ENCODE measurements around the gene C4orf33. TPM values are rescaled to one million over a fixed set of nuclear protein-coding genes. Genes with fewer than 3 reads are reported as not detected.

The C4orf33 gene
- total and polyA plus RNA-seq, 2 experiments from 2014 or later: 6.1 to 6.4 TPM

GRCh38 chr4:129143359-129143758, 47.4 kb downstream of the C4orf33 start:
- Histone ChIP-seq H3K4me1 (ENCODE audit: low read depth) (no peaks in the 10 kb centered on the region), H3K27me3 (no peaks in the 10 kb centered on the region), H3K36me3 (no peaks in the 10 kb centered on the region), H3K27ac (no peak overlapping the region), H3K4me3 (no peak overlapping the region), H3K9me3 (ENCODE audit: low read depth) (no peaks in the 10 kb centered on the region)
- DNase-seq (ENCODE audit: low read depth in 1 of 2, low spot score in 1 of 2): no peak
- TF ChIP-seq CTCF (IDR thresholded peaks at IDR 0.05; ENCODE audit: low read depth, low read length): no peak

GRCh38 chr4:129144755-129145206, 48.8 kb downstream of the C4orf33 start:
- TF ChIP-seq CTCF (IDR thresholded peaks at IDR 0.05; ENCODE audit: low read depth, low read length): no peak
- Histone ChIP-seq H3K4me1 (ENCODE audit: low read depth) (no peaks in the 10 kb centered on the region), H3K27me3 (no peaks in the 10 kb centered on the region), H3K36me3 (no peaks in the 10 kb centered on the region), H3K4me3 (no peak overlapping the region), H3K27ac (no peak overlapping the region), H3K9me3 (ENCODE audit: low read depth) (no peaks in the 10 kb centered on the region)
- peak in 1 of 2 donors; percentile 5 for DNase-seq (ENCODE audit: low read depth in 1 of 2, low spot score in 1 of 2)

DNA sequence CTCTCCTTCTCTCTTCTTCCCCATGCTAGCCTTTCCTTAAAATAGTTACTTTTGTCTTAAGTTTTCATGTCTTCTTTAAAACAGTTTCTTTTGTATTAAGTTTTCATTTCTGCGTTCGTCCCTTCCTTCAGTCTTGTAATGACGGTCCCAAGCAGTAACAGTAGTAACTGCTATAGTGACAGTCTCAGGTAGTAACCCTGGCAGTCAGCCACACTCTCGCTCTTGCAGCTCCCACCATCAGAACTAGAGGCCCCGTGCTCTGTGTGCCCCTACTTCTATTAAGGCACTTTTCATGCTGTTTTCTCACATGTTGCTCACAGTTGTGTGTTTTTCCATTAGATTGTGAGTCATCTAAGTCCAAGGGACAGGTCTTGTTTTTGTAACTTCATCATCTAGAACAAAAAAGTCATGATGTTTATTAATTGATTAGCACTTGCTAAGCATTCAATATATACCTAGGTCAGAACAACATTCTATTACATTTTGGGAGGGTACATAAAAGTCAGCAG, 49.3 kb downstream of the C4orf33 start:
- Histone ChIP-seq H3K4me1 (ENCODE audit: low read depth) (no peaks in the 10 kb centered on the region), H3K9me3 (ENCODE audit: low read depth) (no peaks in the 10 kb centered on the region), H3K36me3 (no peaks in the 10 kb centered on the region), H3K4me3 (no peak overlapping the region), H3K27ac (no peak overlapping the region), H3K27me3 (no peaks in the 10 kb centered on the region)
- DNase-seq (ENCODE audit: low read depth in 1 of 2, low spot score in 1 of 2): no peak
- no peak for TF ChIP-seq CTCF (IDR thresholded peaks at IDR 0.05; ENCODE audit: low read depth, low read length)

DNA sequence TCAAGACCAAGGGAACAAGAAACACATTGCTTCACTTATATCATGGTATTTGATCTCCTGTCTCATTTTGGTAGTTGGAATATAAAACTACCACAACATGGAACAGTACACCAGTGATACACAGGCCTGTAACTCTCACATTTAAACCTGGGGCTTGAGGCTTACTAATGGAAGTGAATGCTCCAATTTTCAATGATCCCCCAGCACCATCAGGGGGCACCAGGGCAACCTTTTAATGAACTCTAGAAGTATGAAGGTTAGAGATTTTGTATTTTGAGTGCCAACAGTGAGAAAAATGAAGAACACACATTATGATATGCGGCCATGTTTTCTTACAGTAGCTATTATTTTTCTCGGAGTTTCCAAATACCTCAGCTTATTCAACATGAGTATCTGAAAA, 50.7 kb downstream of the C4orf33 start:
- Histone ChIP-seq H3K9me3 (ENCODE audit: low read depth) (no peaks in the 10 kb centered on the region), H3K27me3 (no peaks in the 10 kb centered on the region), H3K36me3 (no peaks in the 10 kb centered on the region), H3K4me3 (no peak overlapping the region), H3K4me1 (ENCODE audit: low read depth) (no peaks in the 10 kb centered on the region), H3K27ac (no peak overlapping the region)
- DNase-seq (ENCODE audit: low read depth in 1 of 2, low spot score in 1 of 2): no peak
- TF ChIP-seq CTCF (IDR thresholded peaks at IDR 0.05; ENCODE audit: low read depth, low read length): no peak

GRCh38 chr4:129148892-129149291, 52.9 kb downstream of the C4orf33 start:
- Histone ChIP-seq H3K4me3 (no peak overlapping the region), H3K36me3 (no peaks in the 10 kb centered on the region), H3K27ac (no peak overlapping the region), H3K27me3 (no peaks in the 10 kb centered on the region), H3K4me1 (ENCODE audit: low read depth) (no peaks in the 10 kb centered on the region), H3K9me3 (ENCODE audit: low read depth) (no peaks in the 10 kb centered on the region)
- TF ChIP-seq CTCF (IDR thresholded peaks at IDR 0.05; ENCODE audit: low read depth, low read length): no peak
- no peak for DNase-seq (ENCODE audit: low read depth in 1 of 2, low spot score in 1 of 2)

DNA sequence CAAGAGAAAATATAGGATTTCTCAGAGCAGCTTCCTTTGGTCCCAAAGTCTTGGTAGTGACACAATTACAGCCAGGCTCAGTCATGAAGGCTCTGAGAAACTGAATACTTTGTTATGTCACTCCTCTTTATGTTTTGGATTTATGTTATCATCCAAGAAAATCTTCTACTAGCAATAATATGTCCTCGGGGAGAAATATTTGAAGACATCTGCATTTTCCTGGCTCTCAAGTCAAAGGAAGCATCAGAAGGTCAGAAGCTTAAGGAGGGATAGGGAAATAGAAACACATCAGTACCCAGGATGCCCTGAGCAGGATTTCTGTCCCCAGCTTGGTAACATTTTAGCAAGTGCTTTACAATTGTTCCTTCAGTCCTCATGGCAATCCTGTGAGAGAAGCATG, 54.0 kb downstream of the C4orf33 start:
- TF ChIP-seq CTCF (IDR thresholded peaks at IDR 0.05; ENCODE audit: low read depth, low read length): no peak
- Histone ChIP-seq H3K4me1 (ENCODE audit: low read depth) (peaks cover 4% of the 10 kb centered on the region), H3K4me3 (no peak overlapping the region), H3K9me3 (ENCODE audit: low read depth) (no peaks in the 10 kb centered on the region), H3K27ac (no peak overlapping the region), H3K27me3 (no peaks in the 10 kb centered on the region), H3K36me3 (no peaks in the 10 kb centered on the region)
- DNase-seq (ENCODE audit: low read depth in 1 of 2, low spot score in 1 of 2): no peak

Measured in cardiac muscle cell (in vitro differentiated cells and primary cell).